Caco-2 (cell line): ENCODE results near the gene ITGA11. TPM values are rescaled to one million over a fixed set of nuclear protein-coding genes. Genes with fewer than 3 reads are reported as not detected.

Experiments used
- BruUV-seq: library from RNA; stranded (reverse); fragments of 400-500 nt; replicated peaks from 2 replicates; lab custom pipeline; 2021; lab: Mats Ljungman, UMichigan
- CTCF ChIA-PET: fragments of 300-600 bp; sonication (Branson Sonifier 250); formaldehyde crosslinking; loops from one replicate; lab custom pipeline; 2022; ENCODE audit warnings: antibody characterized with exemption; lab: Charles Lee
- POLR2A ChIA-PET: fragments of 300-600 bp; sonication (Branson Sonifier 250); formaldehyde crosslinking; loops from one replicate; lab custom pipeline; 2022; ENCODE audit warnings: antibody characterized with exemption; lab: Charles Lee
- DNase-seq, 2 experiments: peaks; one replicate each; pipeline versions ENCODE4 v3.0.0 to v3.0.0-alpha.2; 2020 to 2022
- H3K27me3 ChIP-seq: replicated peaks from 2 replicates; pipeline ENCODE4 v1.6.0; 2011; ENCODE audit warnings: low read length; ENCODE audit not compliant: control insufficient read depth, insufficient read depth
- H3K36me3 ChIP-seq: 2 replicates; pipeline ENCODE4 v1.5.1; 2011; ENCODE audit warnings: low read length; ENCODE audit not compliant: control insufficient read depth, insufficient read depth
- H3K4me1 ChIP-seq: fragments of 250-450 bp; sonication (Bioruptor Pico); 2 replicates; pipeline ENCODE4 v1.5.1; 2020; ENCODE audit warnings: mild to moderate bottlenecking
- H3K4me3 ChIP-seq: 2 replicates; pipeline ENCODE4 v1.5.1; 2011; ENCODE audit warnings: low read depth, mild to moderate bottlenecking, control low read depth, low read length
- H3K9me3 ChIP-seq: fragments of 250-450 bp; sonication (Bioruptor Pico); 2 replicates; pipeline ENCODE4 v1.5.1; 2020; ENCODE audit warnings: mild to moderate bottlenecking, moderate library complexity
- H3K27ac Mint-ChIP-seq: one replicate; pipeline ENCODE4 v1.8.0; 2022; ENCODE audit warnings: mixed read lengths; ENCODE audit not compliant: unreplicated experiment
- H3K27me3 Mint-ChIP-seq: one replicate; pipeline ENCODE4 v1.8.0; 2022; ENCODE audit warnings: mixed read lengths; ENCODE audit not compliant: insufficient read depth, unreplicated experiment
- H3K36me3 Mint-ChIP-seq: one replicate; pipeline ENCODE4 v1.8.0; 2022; ENCODE audit warnings: mild to moderate bottlenecking, mixed read lengths; ENCODE audit not compliant: insufficient read depth, unreplicated experiment
- H3K4me1 Mint-ChIP-seq: one replicate; pipeline ENCODE4 v1.8.0; 2022; ENCODE audit warnings: low read depth, mixed read lengths; ENCODE audit not compliant: unreplicated experiment
- H3K4me3 Mint-ChIP-seq: one replicate; pipeline ENCODE4 v1.8.0; 2022; ENCODE audit warnings: mild to moderate bottlenecking, moderate library complexity, mixed read lengths; ENCODE audit not compliant: unreplicated experiment
- H3K9me3 Mint-ChIP-seq: one replicate; pipeline ENCODE4 v1.8.0; 2022; ENCODE audit warnings: mixed read lengths; ENCODE audit not compliant: unreplicated experiment
- CTCF ChIP-seq, 2 experiments: fragments of 200-600 bp in 1 of 2; IDR thresholded peaks; 1 replicate in 1 of 2; 2 replicates in 1 of 2; pipeline versions ENCODE4 v1.5.1 to v1.8.0; 2011 to 2022; ENCODE audit warnings: antibody characterized with exemption in 1 of 2, control low read depth in 1 of 2, inconsistent platforms in 1 of 2, low read depth in 1 of 2, low read length in 1 of 2, mild to moderate bottlenecking in 1 of 2, moderate library complexity in 1 of 2; ENCODE audit not compliant: insufficient read depth in 1 of 2, severe bottlenecking in 1 of 2, unreplicated experiment in 1 of 2
- intact Hi-C: fragments of 100-400 bp; cut with micrococcal nuclease; formaldehyde crosslinking; loops from one replicate; pipeline ENCODE4 v1.10.0; 2022; ENCODE audit not compliant: unreplicated experiment
- total RNA-seq: library from RNA; stranded (reverse); gene quantifications from 2 replicates; pipeline ENCODE4 v1.2.3, GENCODE V29; 2022

The ITGA11 gene
- total RNA-seq, 1 experiment from 2014 or later = 0.18 TPM

- intact Hi-C loops = no loop called here
- Histone ChIP-seq H3K27me3 (no peaks in the 10 kb centered on the region), H3K36me3 (no peaks in the 10 kb centered on the region), H3K4me3 (no peak overlapping the region), H3K9me3 (no peaks in the 10 kb centered on the region), H3K4me1 (no peaks in the 10 kb centered on the region)
- ChIA-PET CTCF (no interaction called here), POLR2A (no interaction called here)
- Mint-ChIP-seq H3K9me3 (no peaks in the 10 kb centered on the region), H3K4me1 (no peaks in the 10 kb centered on the region), H3K36me3 (no peaks in the 10 kb centered on the region), H3K27me3 (no peaks in the 10 kb centered on the region), H3K27ac (no peak overlapping the region), H3K4me3 (no peak overlapping the region)
- DNase-seq = no peak
- TF ChIP-seq CTCF (IDR thresholded peaks at IDR 0.05; ENCODE audit: insufficient read depth in 1 of 2, low read depth in 1 of 2, low read length in 1 of 2, severe bottlenecking in 1 of 2, unreplicated experiment in 1 of 2) = no peak
- no TSS peak for BruUV-seq
These were observed 20.7 kb downstream of the ITGA11 start for GRCh38 chr15:68411343-68411675.

- POLR2A ChIA-PET = no interaction called here
- no peaks in the 10 kb centered on the region for H3K9me3 Mint-ChIP-seq
- CTCF ChIA-PET = no interaction called here
- no peak overlapping the region for H3K27ac Mint-ChIP-seq
- DNase-seq = no peak
- H3K27me3 Mint-ChIP-seq = no peaks in the 10 kb centered on the region
- Histone ChIP-seq H3K4me3 (no peak overlapping the region), H3K9me3 (no peaks in the 10 kb centered on the region), H3K27me3 (no peaks in the 10 kb centered on the region), H3K4me1 (no peaks in the 10 kb centered on the region), H3K36me3 (no peaks in the 10 kb centered on the region)
- BruUV-seq = no TSS peak
- intact Hi-C loops = no loop called here
- TF ChIP-seq CTCF (IDR thresholded peaks at IDR 0.05; ENCODE audit: insufficient read depth in 1 of 2, low read depth in 1 of 2, low read length in 1 of 2, severe bottlenecking in 1 of 2, unreplicated experiment in 1 of 2) = no peak
- no peaks in the 10 kb centered on the region for H3K36me3 Mint-ChIP-seq
- no peaks in the 10 kb centered on the region for H3K4me1 Mint-ChIP-seq
- H3K4me3 Mint-ChIP-seq = no peak overlapping the region
These were observed 21.3 kb downstream of the ITGA11 start for GRCh38 chr15:68410466-68411342.

GRCh38 chr15:68409736-68410370 is 22.1 kb downstream of the ITGA11 start:
- H3K4me1 Mint-ChIP-seq = no peaks in the 10 kb centered on the region
- no peaks in the 10 kb centered on the region for H3K9me3 Mint-ChIP-seq
- Histone ChIP-seq H3K4me3 (no peak overlapping the region), H3K27me3 (no peaks in the 10 kb centered on the region), H3K4me1 (no peaks in the 10 kb centered on the region), H3K9me3 (no peaks in the 10 kb centered on the region), H3K36me3 (no peaks in the 10 kb centered on the region)
- H3K4me3 Mint-ChIP-seq = no peak overlapping the region
- POLR2A ChIA-PET = no interaction called here
- no peak for DNase-seq
- no TSS peak for BruUV-seq
- H3K27ac Mint-ChIP-seq = no peak overlapping the region
- intact Hi-C loops = no loop called here
- no peak for TF ChIP-seq CTCF (IDR thresholded peaks at IDR 0.05; ENCODE audit: insufficient read depth in 1 of 2, low read depth in 1 of 2, low read length in 1 of 2, severe bottlenecking in 1 of 2, unreplicated experiment in 1 of 2)
- H3K36me3 Mint-ChIP-seq = no peaks in the 10 kb centered on the region
- no peaks in the 10 kb centered on the region for H3K27me3 Mint-ChIP-seq
- CTCF ChIA-PET = no interaction called here
